NCI-H2081 (cell line): ENCODE data around the gene SLC23A3.
A peak's percentile ranks its signal among the peaks of the same experiment; 100 is the strongest.

Source experiments
- DNase-seq, 2 experiments: peaks; one replicate each; lab custom pipeline; 2025; lab: John Stamatoyannopoulos, UW

SLC23A3 gene

GRCh38 chr2:219175928-219176817, 6.3 kb upstream of the SLC23A3 start:
- no peak for DNase-seq

DNA sequence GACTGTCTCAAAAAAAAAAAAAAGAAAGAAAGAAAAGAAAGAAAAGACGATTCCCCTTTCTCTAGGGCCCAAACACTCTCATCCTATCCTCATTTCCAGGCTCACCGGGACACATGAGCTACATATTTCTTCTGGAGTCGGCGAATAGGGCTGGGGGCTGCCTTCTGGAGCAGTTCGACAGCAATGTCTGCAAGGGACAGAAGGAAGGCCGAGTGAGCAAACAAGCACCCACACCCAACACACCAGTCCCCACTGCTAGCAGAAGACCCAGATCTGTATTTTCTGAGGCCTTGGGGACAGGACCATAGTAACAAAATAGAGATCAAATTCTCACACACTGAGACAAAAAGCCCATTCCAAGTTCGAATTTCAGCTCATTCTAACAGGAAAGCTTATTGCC, 5.7 kb upstream of the SLC23A3 start:
- DNase-seq = no peak

DNA sequence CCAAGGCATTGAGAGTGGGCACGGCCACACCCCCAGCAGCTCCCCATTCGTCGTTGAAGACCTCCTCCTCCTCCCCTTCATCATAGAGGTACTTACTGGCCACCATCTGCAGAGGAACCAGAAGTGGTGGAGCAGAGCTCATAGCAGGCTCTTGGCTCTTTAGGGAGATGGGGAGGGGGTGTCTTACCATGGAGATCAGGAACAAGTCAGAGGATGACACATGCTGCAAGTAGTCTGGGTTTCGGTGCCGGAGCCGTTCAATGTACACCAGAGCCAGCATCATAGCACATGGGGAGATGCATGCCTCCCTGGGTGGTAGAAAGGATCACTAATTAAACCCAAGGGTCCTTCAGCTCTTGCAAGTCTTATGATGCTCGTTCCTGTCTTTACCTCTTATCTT, 5.0 kb upstream of the SLC23A3 start:
- no peak for DNase-seq

DNA sequence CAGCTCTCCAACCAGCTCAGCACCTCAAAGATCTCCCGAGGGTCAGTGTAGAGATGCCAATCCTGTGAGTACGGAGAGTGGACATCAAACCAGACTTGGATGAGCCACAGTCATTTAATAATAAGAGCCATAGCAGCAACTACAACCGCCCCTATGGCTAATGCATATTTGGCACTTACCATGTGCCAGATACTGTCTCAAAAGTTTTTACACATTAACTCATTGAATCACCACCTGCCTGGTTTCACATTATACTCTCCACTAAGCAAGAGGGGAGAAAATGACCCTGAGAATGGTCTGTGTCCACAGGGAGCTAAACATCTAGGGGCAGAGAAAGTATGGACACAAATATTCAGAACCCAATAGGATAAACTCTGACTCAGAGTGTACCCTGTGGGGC, 4.3 kb upstream of the SLC23A3 start:
- DNase-seq = no peak

DNA sequence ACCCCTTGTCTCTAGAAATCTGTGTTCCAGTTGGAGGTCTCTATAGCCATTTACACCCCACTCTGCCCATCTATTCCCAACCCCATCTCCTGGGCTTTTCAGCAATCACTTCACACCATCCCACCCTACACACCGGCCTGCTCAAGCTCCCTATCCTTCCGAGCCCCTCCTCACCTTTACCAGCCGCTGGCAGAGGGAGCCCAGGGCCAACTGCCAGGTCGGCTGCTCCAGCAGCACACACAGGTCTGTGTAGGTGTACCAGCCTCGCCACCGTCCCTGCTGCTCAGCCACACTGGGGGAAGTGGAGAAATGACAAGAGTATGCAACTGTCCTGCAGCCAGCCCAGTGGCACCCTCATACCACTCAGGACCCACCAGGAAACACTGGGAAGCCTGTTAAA, 3.3 kb upstream of the SLC23A3 start:
- no peak for DNase-seq

GRCh38 chr2:219172231-219173154, 2.7 kb upstream of the SLC23A3 start:
- DNase-seq = no peak

DNA sequence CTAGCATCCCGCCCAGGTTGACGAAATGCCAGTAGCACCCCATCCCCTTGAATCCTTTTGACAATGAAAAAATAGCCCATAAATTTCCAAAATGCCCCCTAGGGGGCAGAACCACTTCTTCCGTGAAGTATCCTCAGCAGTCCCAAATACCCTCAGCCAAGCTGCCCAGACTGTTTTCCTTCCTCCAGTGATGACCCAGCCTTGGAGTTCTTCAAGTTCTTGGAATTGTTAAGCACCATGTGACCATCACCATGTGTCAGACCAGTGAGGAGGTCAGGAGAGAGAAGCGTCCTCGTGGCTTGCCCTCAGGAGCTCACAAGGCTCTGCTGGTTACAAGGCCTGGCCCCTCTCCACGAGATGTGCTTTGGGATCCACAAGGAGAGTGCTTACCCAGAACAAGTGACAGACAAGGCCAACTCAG, 1.4 kb upstream of the SLC23A3 start:
- DNase-seq = peak; percentile 29 to 45

- no peak for DNase-seq
Measured at GRCh38 chr2:219168932-219169331, 897 bp downstream of the SLC23A3 start.

- DNase-seq = no peak
Measured at GRCh38 chr2:219168526-219168925, 1.3 kb downstream of the SLC23A3 start.

DNA sequence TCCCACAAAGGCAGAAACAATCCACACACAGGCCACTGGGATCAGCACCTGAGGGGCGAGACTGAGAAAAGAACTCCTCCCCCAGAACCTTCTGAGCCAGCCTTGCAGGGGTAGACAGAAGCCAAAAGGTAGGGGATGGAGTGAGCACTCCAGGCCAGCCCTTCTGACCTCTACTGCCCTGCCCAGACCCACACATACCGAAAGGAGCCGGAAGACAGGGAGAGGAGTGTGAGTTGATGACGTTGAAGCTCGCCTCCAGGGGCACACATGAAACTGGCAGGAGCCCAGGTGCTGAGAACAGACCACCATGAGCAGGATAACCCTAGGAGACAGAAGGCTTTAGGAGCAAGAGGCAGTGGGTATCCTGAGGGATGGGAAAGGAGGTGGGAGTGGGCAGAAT, 1.8 kb downstream of the SLC23A3 start:
- DNase-seq = no peak

- DNase-seq = no peak
Measured at GRCh38 chr2:219165058-219165911, 4.5 kb downstream of the SLC23A3 start.

- no peak for DNase-seq
Measured at GRCh38 chr2:219163156-219163555, 6.7 kb downstream of the SLC23A3 start.

DNA sequence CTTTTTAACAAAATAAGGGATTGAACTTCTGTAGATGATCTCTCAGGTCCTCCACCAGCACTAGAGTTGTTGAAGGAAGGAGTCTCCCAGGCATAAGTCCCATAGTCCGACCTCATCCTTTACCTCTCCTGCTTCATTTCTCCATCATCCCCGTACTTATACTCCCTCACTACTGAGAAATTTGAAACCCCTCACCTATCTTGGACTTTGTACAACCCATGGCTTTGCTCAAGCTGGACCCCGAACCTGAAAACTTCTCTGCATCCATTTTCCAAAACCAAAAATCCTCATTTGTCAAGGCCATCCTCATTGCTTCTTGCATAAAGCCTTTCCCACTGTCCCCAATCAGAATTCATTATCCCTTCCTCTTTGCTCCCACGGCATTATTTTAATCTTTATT, 8.7 kb downstream of the SLC23A3 start:
- no peak for DNase-seq

DNA sequence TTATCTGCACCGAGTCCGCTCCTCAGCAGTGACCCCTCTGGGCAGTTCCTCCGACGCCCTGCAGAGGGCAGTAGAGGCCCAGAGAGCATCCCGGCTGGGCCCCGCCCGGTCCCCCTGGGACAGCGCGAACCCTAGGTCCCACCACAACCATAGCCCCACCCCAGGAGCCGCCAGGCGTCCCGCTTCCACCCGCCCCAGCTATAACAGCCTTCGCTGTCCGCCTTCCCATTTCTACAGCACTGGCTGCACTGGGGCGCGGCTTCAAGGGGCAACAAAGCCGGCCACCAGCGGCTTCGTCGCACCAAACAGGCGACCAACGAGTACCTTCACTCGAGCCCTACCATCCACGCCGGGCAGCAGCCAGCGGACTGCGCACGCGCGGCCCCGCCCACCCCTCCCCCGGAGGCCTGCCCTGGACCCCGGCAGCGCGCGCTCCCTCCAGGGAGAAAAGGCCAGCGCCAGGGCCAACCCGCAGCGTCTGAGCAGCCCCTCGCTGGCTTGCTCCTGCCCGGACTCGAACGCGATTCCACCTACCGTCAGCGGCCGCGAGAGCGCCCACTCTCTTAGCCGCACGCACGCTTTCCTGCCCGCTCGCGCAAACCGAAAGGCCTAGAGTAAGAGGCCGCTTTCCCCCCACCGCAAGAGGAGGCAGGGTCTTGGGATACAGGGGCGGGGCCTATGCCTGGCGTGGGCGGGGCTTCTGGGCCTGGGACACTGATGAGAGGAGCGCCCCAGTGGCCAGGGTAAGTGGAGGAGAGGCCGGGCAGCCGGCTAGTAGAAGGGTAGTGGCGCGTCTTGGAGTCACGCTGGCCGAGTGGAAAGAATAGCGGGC, 9.4 kb downstream of the SLC23A3 start, which contains the start of gene NHEJ1:
Gene NHEJ1 (minus strand): TSS at position 630 of the 832 bp plus-strand sequence. CDS start 2,453 bp downstream, outside the sequence.
- peak; percentile 81 to 82 for DNase-seq

- no peak for DNase-seq
Measured at GRCh38 chr2:219159771-219160185, 10.1 kb downstream of the SLC23A3 start.

DNA sequence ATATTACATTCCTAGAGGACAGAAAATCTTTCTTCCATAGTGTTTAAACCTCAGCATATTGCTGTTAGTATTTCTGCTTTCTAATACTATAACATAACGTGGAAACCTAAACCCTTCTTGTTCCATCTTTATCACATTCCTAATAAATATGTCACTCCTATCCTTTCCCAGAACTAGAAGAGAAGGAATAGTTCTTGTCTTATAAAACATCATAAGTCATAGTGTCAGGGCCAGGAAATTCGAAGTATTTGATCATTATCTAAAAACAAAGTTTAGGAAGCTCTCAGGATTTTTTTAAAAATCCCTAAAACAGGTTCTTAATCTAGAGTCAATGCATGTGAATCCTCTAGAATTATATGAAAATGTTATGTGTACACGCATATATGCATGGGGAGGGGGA, 11.2 kb downstream of the SLC23A3 start:
- no peak for DNase-seq

- DNase-seq = no peak
Measured at GRCh38 chr2:219158025-219158424, 11.8 kb downstream of the SLC23A3 start.

DNA sequence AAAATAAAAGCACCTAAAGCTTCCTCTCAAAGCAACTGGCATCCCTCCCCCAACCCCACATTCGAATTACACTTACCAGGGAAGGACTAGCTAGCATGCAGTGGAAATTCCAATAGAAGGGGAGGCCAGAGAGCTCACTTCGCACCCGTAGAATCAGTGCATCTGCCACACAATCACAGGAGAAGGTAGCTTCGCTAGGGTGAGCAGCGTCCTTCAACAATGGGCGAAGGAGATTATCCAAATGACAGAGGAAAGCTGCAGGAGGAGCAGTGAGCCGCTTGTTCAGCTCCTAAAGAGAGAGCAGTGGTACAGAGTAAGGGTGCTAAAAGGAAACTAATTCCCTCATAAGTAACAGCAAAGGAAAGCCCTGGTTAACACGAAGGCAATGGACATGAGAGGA, 12.4 kb downstream of the SLC23A3 start:
- no peak for DNase-seq

DNA sequence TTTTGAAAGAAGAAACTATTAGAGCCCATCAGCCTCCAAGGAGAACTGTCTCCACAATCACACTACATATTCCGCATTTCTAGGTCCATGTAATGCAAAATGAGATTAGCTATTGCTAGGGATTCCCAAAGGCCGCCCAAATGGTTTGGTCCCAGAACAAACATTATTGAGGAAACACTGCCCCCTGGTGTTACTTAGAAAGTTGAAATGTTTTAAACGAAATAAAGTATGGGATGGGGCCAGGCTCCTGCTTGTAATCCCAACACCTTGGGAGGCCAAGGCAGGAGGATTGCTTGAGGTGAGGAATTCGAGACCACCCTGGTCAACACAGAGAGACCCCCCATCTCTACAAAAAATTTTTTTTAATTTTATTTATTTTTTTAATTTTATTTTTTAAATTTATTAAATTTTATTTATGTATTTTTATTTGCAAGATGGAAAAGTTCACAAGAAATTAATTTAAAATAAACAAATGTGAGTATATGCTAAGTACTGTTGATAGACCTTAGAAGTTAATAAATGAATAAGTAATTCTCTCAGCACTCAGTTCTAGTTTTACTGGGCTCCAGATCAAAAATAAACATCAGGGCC, 14.7 kb downstream of the SLC23A3 start:
- peak; percentile 83 to 85 for DNase-seq

- peak in 1 of 2 experiments; percentile 55 for DNase-seq
Measured at GRCh38 chr2:219149667-219150066, 20.2 kb downstream of the SLC23A3 start.
